A673 (cell line): ENCODE data around the gene DENND6A.

ENCODE experiments used
- EZH2 ChIP-seq: fragments of 200-600 bp; sonication (generic); IDR thresholded peaks from 2 replicates; pipeline ENCODE4 v1.6.1; 2017; ENCODE audit warnings: borderline replicate concordance, low read depth, mild to moderate bottlenecking, mixed read lengths, antibody characterized with exemption, low read length; ENCODE audit not compliant: poor library complexity, severe bottlenecking
- TF ChIP-seq, protein P1 (sequence below): fragments of 300-800, 200-600 bp; sonication (generic); conservative IDR thresholded peaks from 2 replicates; pipeline ENCODE4 v1.5.1; 2017; ENCODE audit warnings: low read depth, mild to moderate bottlenecking, antibody characterized with exemption, low read length, moderate library complexity, mixed read lengths

- TF ChIP-seq, protein P1, sequence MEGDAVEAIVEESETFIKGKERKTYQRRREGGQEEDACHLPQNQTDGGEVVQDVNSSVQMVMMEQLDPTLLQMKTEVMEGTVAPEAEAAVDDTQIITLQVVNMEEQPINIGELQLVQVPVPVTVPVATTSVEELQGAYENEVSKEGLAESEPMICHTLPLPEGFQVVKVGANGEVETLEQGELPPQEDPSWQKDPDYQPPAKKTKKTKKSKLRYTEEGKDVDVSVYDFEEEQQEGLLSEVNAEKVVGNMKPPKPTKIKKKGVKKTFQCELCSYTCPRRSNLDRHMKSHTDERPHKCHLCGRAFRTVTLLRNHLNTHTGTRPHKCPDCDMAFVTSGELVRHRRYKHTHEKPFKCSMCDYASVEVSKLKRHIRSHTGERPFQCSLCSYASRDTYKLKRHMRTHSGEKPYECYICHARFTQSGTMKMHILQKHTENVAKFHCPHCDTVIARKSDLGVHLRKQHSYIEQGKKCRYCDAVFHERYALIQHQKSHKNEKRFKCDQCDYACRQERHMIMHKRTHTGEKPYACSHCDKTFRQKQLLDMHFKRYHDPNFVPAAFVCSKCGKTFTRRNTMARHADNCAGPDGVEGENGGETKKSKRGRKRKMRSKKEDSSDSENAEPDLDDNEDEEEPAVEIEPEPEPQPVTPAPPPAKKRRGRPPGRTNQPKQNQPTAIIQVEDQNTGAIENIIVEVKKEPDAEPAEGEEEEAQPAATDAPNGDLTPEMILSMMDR, result no peak
- TF ChIP-seq EZH2, result no peak
Observed at GRCh38 chr3:57737840-57738239, 45.0 kb upstream of the DENND6A start.
